Heart left ventricle (tissue), 13 donors: Measurements from ENCODE around the gene ADAMTS3.

Experiments
- CTCF ChIP-seq, 12 donors: fragments of 200-600 bp; sonication (generic) in 4 of 12; IDR thresholded peaks; one replicate each; pipeline versions ENCODE4 v1.5.0 to v1.8.0; 2018 to 2022; ENCODE audit warnings: antibody characterized with exemption in 12 of 12, mild to moderate bottlenecking in 5 of 12
- POLR2A ChIP-seq, 2 donors: fragments of 450-650 bp; IDR thresholded peaks; one replicate each; pipeline ENCODE4 v1.6.1; 2017; ENCODE audit warnings: antibody characterized with exemption in 2 of 2, mild to moderate bottlenecking in 2 of 2, moderate library complexity in 2 of 2
- donor health status: ischemic (EF 13 %, LVEDD 7.1; RV severe dilation, severe dysfunction).
- donor health status: DM: no; HTN: yes; CAD: no.
- donor health status: DM: no; HTN: no; CAD: no.
- donor health status: ischemic (EF 25% LVEDD 6.9; RV normal size, moderate dysfunction).
- donor health status: ischemic (EF 25% LVEDD 5.7; RV mildly dilated, moderate dysfunction).
- donor health status: ischemic (EF 35%, LVEDD 5.7; RV mildly dilated, moderate dysfunction).
- donor health status: nonischemic (EF 11% LVEDD 7.7; RV severe dilation, severe dysfunction).
- donor health status: DM: yes; HTN: yes; CAD: no.
- donor health status: PGD.
- donor health status: ischemic (EF 29% LVEDD 5.4; RV normal size, mild dysfunction).
- donor health status: nonischemic (EF 23%, LVEDD 6.1; RV moderate dilation, normal function).

GRCh38 chr4:72280252-72280651 is 288.8 kb downstream of the ADAMTS3 start:
- TF ChIP-seq CTCF (IDR thresholded peaks at IDR 0.05) (no peak), POLR2A (IDR thresholded peaks at IDR 0.05) (no peak)
